Measurements from ENCODE around the gene B9D1.

- TF ChIP-seq FOSL1 (tag; conservative IDR thresholded peaks at IDR 0.05) = no peak
- no peak for TF ChIP-seq REST (IDR thresholded peaks at IDR 0.05; ENCODE audit: borderline replicate concordance)
- TF ChIP-seq REST (CRISPR knock-in tag; IDR thresholded peaks at IDR 0.05; ENCODE audit: low read depth) = no peak
- TF ChIP-seq HBP1 (CRISPR knock-in tag; IDR thresholded peaks at IDR 0.05) = no peak
- TF ChIP-seq EZH2 (IDR thresholded peaks at IDR 0.05; ENCODE audit: borderline replicate concordance, low read depth, low read length) = no peak
- TF ChIP-seq STAG1 (CRISPR knock-in tag; IDR thresholded peaks at IDR 0.05; ENCODE audit: borderline replicate concordance) = no peak
These were observed 50.1 kb downstream of the B9D1 start for GRCh38 chr17:19312406-19312805.

Data from K562 (cell line).